ENCODE data around the gene CETP.

The CETP gene

DNA sequence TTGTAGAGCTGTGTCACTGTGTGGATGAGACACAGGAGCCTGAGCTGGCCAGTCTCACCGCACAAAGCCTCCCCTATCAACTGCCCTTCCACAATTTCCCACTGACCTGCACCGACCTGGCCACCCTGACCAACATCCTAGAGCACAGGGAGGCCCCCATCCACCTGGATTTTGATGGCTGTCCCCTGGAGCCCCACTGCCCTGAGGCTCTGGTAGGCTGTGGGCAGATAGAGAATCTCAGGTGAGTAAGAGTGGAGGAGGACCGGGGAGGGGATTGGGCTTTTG lies 65.0 kb downstream of the CETP start:
- DNase-seq = no peak

DNA sequence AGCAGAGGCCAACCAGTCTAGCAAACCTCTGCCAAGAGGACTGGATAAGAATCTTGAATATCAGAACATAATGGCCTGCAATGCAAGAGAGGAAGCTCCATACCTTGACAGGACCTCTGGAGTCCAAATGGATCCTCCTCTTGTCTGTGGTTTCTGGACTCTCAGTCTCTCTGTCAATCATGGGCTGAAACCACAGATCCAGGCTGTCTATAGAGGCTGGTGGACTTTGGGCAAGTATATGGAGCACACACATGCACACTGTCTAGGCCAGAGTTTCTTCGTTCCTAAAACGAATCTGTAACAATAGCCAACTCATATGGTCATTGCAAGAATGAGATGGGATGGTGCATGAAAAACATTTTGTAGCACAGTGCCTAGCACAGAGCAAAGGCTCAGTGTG lies 65.3 kb downstream of the CETP start:
- DNase-seq = no peak

DNA sequence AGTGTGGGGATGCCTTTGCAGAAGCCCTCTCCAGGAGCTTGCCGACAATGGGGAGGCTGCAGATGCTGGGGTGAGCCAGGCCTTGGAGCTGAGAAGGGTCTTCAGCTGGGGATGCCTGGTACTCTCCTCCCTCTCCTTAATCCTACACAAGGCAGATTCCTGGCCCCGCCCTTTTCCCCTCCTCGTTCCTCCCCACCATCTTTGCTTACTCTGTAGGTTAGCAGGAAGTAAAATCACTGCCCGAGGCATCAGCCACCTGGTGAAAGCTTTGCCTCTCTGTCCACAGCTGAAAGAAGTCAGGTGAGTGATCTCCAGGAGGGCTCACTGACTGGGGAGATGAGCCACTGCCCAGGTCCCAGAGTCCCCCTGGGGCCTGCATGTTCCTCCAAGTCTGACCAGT lies 66.3 kb downstream of the CETP start:
- no peak for DNase-seq

DNA sequence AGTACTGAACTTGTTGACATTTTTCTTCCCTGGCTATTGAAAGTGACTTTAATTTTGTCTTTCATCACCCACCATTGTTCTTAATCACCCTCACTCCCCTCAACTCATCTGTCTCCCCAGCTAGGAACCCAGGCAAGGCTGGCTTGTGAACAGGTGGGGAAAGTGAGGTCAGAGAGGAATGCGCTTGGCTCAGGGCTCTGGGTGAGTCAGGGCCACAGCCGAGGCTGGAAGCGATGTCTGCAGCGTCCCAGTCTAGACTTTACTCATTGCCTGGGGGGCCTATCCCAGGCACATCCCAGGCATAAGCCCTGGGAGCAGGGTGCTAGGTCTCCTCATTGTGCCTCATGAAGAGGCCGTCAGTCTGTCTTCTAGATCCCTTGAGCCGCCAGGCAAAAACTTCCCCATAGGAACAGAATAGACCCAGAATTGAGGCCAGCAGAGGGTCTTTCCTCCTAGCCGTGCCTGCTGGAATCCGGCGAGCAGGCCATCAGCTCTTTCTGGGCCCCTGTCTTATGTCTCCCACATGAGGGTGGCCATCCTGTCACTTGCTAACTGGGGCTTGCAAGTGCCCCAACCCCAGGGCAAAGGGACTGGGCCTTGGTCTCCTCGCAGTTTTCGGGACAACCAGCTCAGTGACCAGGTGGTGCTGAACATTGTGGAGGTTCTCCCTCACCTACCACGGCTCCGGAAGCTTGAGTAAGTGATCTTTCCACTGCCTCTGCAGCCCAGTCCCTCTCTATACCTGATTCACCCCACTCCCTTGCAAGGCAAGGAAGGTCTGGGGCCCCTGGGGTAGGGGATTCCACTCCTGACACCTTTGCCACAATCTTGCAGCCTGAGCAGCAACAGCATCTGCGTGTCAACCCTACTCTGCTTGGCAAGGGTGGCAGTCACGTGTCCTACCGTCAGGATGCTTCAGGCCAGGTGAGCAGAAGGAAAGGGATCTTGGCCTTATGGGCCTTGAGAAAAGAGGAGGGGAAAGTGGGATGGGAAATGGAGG lies 67.7 kb downstream of the CETP start:
- DNase-seq = peak; percentile 42

DNA sequence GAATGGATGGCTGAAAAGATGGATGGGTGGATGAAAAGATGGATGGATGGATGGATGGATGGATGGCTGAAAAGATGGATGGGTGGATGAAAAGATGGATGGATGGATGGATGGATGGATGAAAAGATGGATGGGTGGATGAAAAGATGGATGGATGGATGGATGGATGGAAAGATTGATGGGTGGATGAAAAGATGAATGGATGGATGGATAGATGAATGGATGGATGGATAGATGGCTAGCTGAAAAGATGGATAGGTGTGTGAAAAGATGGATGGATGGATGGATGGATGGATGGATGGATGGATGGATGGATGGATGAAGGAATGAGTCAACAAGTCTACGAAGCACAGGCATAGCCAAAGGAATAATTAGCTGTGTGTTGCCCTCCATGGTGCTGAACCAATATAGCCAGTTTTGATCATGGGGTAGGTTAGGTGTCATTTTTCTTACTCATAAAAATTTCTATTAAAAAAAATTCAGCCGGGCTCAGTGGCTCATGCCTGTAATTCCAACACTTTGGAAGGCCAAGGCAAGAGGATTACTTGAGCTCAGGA lies 68.7 kb downstream of the CETP start:
- DNase-seq = no peak

DNA sequence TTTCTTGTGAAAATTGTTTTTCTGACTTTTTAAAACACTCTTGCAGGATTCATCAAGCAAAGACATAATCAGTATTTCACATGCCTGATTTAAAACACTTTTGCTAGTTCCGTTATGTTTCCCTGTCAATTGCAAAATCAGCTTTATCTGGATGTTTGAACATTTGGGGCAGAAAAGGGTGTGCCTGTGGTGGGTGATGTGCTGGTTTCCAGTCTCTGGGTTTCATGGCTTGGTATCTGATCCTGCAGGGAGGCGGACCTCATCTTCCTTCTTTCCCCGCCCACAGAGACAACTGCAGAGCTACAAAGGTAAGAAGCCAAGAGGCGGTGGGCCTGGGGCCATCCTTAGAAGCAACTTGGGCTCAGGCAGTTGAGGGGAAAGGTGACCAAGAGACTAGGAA lies 69.4 kb downstream of the CETP start:
- no peak for DNase-seq

DNA sequence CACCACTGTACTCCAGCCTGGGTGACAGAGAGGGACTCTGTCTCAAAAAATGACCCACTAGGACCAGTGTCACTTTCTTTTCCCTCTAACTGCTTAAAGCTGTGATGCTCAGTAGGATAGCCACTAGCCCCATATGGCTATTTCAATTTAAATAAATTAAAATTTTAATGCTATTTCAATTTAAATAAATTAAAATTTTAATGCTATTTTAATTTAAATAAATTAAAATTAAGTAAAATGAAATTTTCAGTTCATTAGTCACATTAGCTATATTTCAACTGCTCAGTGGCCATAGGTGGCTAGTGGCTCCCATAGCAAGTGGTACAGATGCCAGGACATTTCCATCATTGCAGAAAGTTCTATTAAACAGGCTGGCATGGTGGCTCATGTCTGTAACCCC lies 70.6 kb downstream of the CETP start:
- no peak for DNase-seq

DNA sequence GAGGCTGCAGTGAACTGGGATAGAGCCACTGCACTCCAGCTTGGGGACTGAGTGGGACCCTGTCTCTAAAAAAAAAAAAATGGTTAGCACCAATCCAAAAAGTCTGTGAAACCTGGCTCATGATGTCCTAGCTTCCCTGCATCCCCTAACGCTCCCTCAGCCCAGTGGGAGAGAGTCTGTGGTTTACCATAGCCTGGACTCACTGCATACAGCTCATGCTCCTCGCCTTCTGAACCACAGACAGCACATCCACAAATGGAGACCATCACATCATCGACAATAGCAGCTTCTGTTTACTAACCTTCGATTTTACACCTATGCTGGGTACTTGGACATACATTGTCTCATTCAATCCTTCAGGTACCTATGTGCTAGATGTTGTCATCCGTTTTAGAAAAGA lies 71.2 kb downstream of the CETP start:
- no peak for DNase-seq

Measured in CD4-positive, alpha-beta T cell treated with Interleukin-12 subunit alpha and Interleukin-12 subunit beta, for 1 hour (primary cell).